Naive thymus-derived CD4-positive, alpha-beta T cell (primary cell): ENCODE measurements around the gene HOXA5. TPM values are rescaled to one million over a fixed set of nuclear protein-coding genes. Genes with fewer than 3 reads are reported as not detected.

Experiments used
- ATAC-seq: fragments of 150-1000 bp; cut with Tn5 transposase; 2 replicates; pipeline ENCODE4 v1.10.0; 2021; ENCODE audit warnings: mild to moderate bottlenecking, moderate library complexity
- CTCF ChIA-PET: fragments of 350-600 bp; sonication (Branson Sonifier 250); formaldehyde crosslinking; loops from one replicate; lab custom pipeline; 2021; ENCODE audit warnings: antibody characterized with exemption; lab: Charles Lee
- POLR2A ChIA-PET: fragments of 350-600 bp; sonication (Branson Sonifier 250); formaldehyde crosslinking; loops from one replicate; lab custom pipeline; 2021; ENCODE audit warnings: antibody characterized with exemption, inconsistent platforms; lab: Charles Lee
- DNase-seq, 9 donors: peaks; one replicate each; pipeline versions ENCODE4 v3.0.0 to v3.0.0-alpha.2; 2020 to 2022; ENCODE audit warnings: mixed read lengths in 1 of 9
- H3K27ac ChIP-seq: one replicate; pipeline ENCODE4 v1.7.0; 2013; ENCODE audit warnings: mild to moderate bottlenecking, low read depth, low read length, moderate library complexity
- H3K27me3 ChIP-seq, 2 donors: one replicate each; pipeline ENCODE4 v1.7.0; 2013; ENCODE audit warnings: low read length in 2 of 2, mild to moderate bottlenecking in 2 of 2, moderate library complexity in 2 of 2; ENCODE audit not compliant: control insufficient read depth in 2 of 2, insufficient read depth in 2 of 2
- H3K36me3 ChIP-seq, 3 experiments: 1 replicate in 2 of 3; 2 replicates in 1 of 3; pipeline ENCODE4 v1.7.0; 2013; ENCODE audit warnings: low read length in 3 of 3, mild to moderate bottlenecking in 3 of 3, moderate library complexity in 1 of 3; ENCODE audit not compliant: insufficient read depth in 3 of 3, control insufficient read depth in 2 of 3
- H3K4me1 ChIP-seq, 2 donors: one replicate each; pipeline ENCODE4 v1.7.0; 2013; ENCODE audit warnings: low read length in 2 of 2, mild to moderate bottlenecking in 2 of 2, moderate library complexity in 1 of 2; ENCODE audit not compliant: control insufficient read depth in 2 of 2, insufficient read depth in 2 of 2
- H3K4me3 ChIP-seq: 2 replicates; pipeline ENCODE4 v1.7.0; 2013; ENCODE audit warnings: mild to moderate bottlenecking, low read length
- H3K9me3 ChIP-seq, 3 experiments: 1 replicate in 2 of 3; 2 replicates in 1 of 3; pipeline ENCODE4 v1.7.0; 2013; ENCODE audit warnings: low read length in 3 of 3; ENCODE audit not compliant: control insufficient read depth in 2 of 3
- H3K27ac Mint-ChIP-seq, 9 donors: one replicate each; pipeline ENCODE4 v1.8.0; 2020 to 2022; ENCODE audit warnings: mixed read lengths in 9 of 9, mild to moderate bottlenecking in 8 of 9, moderate library complexity in 5 of 9, inconsistent platforms in 2 of 9
- H3K27me3 Mint-ChIP-seq, 5 donors: one replicate each; pipeline ENCODE4 v1.8.0; 2021 to 2022; ENCODE audit warnings: mixed read lengths in 5 of 5, mild to moderate bottlenecking in 1 of 5
- H3K36me3 Mint-ChIP-seq, 5 donors: one replicate each; pipeline ENCODE4 v1.8.0; 2020 to 2022; ENCODE audit warnings: mixed read lengths in 5 of 5, mild to moderate bottlenecking in 3 of 5, inconsistent platforms in 1 of 5
- H3K4me1 Mint-ChIP-seq, 7 donors: one replicate each; pipeline ENCODE4 v1.8.0; 2020 to 2022; ENCODE audit warnings: mixed read lengths in 7 of 7, mild to moderate bottlenecking in 3 of 7, inconsistent platforms in 1 of 7
- H3K4me3 Mint-ChIP-seq, 10 donors: one replicate each; pipeline ENCODE4 v1.8.0; 2020 to 2022; ENCODE audit warnings: mild to moderate bottlenecking in 10 of 10, mixed read lengths in 10 of 10, moderate library complexity in 6 of 10, inconsistent platforms in 2 of 10
- H3K9me3 Mint-ChIP-seq, 11 donors: one replicate each; pipeline ENCODE4 v1.8.0; 2020 to 2022; ENCODE audit warnings: mixed read lengths in 11 of 11, mild to moderate bottlenecking in 4 of 11, inconsistent platforms in 1 of 11, moderate library complexity in 1 of 11
- intact Hi-C, 2 donors: fragments of 100-400 bp; cut with micrococcal nuclease; formaldehyde crosslinking; loops; one replicate each; pipeline ENCODE4 v1.15.1; 2023
- polyA plus RNA-seq, 2 donors: library from polyadenylated mRNA; unstranded; fragments of 300-500 nt; fragmentation: Illumina TruSeq; gene quantifications; one replicate each; pipeline ENCODE4 v1.2.3, GENCODE V29; 2021
- total RNA-seq, 6 experiments: library from RNA in 5 of 6; stranded (reverse) in 5 of 6; gene quantifications; 1 replicate in 5 of 6; 2 replicates in 1 of 6; pipeline ENCODE4 v1.2.3 and lab custom pipeline; 2021 to 2026

Gene HOXA5
- total and polyA plus RNA-seq, 7 experiments from 2014 or later, result 0.88 to 2.2 TPM; not detected in 5

GRCh38 chr7:27165089-27165995 lies 21.9 kb upstream of the HOXA5 start, which contains the start of gene HOXA9:
Gene HOXA9 (minus strand): TSS chr7:27165537. CDS start chr7:27165457, 80 bp downstream.
- Histone ChIP-seq H3K27me3 (peaks cover 34 to 67% of the 10 kb centered on the region in 2 donors), H3K4me1 (peaks cover 14 to 45% of the 10 kb centered on the region in 2 donors), H3K9me3 (no peaks in the 10 kb centered on the region), H3K36me3 (no peaks in the 10 kb centered on the region), H3K27ac (no peak within 1 kb of the TSS), H3K4me3 (no peak within 1 kb of the TSS)
- ChIA-PET CTCF (no interaction called here), POLR2A (interaction anchor here (1.2 kb wide), 1 partner anchor 21 kb away, joined by 4 read pairs; no protein-coding TSS in a partner anchor)
- Mint-ChIP-seq H3K27me3 (peaks cover 61 to 83% (median 65%) of the 10 kb centered on the region in 5 donors), H3K9me3 (peaks cover 0 to 22% (median 0%) of the 10 kb centered on the region in 11 donors), H3K4me3 (peak within 1 kb of the TSS; percentile 20 to 75 (median 64)), H3K36me3 (peaks cover 0 to 5% (median 5%) of the 10 kb centered on the region in 5 donors), H3K4me1 (peaks cover 14 to 58% (median 26%) of the 10 kb centered on the region in 7 donors), H3K27ac (peak within 1 kb of the TSS; percentile 67 to 89 (median 79))
- ATAC-seq, result peak; percentile 44
- intact Hi-C loops, result no loop called here
- DNase-seq, result peak in 3 of 9 donors; percentile 22 to 37 (median 33)

DNA sequence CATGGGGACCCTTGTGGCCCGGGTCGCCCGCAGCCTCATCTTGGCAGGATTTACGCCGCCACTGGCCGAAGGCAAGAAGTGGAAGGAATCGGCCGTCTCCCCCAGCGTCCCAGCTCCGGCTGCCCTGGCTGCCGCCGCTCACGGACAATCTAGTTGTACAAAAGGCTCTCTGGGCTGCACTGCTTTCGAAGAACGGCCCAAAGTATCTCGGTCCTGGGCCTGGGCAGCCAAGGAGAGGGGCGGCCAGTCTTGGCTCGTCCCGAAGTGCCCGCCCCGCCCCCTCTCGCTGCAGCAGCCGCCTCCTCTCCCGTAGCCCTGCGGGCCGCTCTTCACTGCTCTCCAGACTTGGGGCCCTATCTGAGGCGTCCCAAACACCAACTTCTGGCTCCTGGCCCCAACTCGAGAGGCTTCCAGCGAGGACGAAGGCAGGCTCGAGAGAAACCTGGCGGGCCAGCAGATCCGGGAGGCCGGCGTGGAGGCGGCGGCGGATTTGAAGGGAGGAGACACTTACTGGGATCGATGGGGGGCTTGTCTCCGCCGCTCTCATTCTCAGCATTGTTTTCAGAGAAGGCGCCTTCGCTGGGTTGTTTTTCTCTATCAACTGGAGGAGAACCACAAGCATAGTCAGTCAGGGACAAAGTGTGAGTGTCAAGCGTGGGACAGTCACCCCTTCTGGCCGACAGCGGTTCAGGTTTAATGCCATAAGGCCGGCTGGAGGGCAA lies 21.0 kb upstream of the HOXA5 start:
- no peak overlapping the region for H3K4me3 ChIP-seq
- H3K9me3 ChIP-seq, result no peaks in the 10 kb centered on the region

GRCh38 chr7:27164045-27164366 lies 20.5 kb upstream of the HOXA5 start:
- peaks cover 0 to 19% (median 0%) of the 10 kb centered on the region in 11 donors for H3K9me3 Mint-ChIP-seq
- CTCF ChIA-PET, result interaction anchor here (0.6 kb wide), 1 partner anchor 116 kb away, joined by 3 read pairs; no protein-coding TSS in a partner anchor
- ATAC-seq, result no peak
- intact Hi-C loops, result loop anchor here (5.0 kb wide), 5 partner anchors 33 to 1212 kb away; partner anchors contain the start of genes EVX1 (in 1 of the 2) and SNX10 (in 1 of the 2)
- POLR2A ChIA-PET, result no interaction called here
- H3K27ac Mint-ChIP-seq, result peak overlapping the region in 8 of 9 donors; percentile 5 to 69 (median 54)
- Histone ChIP-seq H3K4me3 (no peak overlapping the region), H3K27ac (no peak overlapping the region), H3K36me3 (no peaks in the 10 kb centered on the region), H3K4me1 (peaks cover 14 to 49% of the 10 kb centered on the region in 2 donors), H3K27me3 (peaks cover 42 to 68% of the 10 kb centered on the region in 2 donors), H3K9me3 (no peaks in the 10 kb centered on the region)
- H3K4me1 Mint-ChIP-seq, result peaks cover 20 to 59% (median 30%) of the 10 kb centered on the region in 7 donors
- H3K27me3 Mint-ChIP-seq, result peaks cover 67 to 90% (median 71%) of the 10 kb centered on the region in 5 donors
- peak overlapping the region in 4 of 10 donors; percentile 3 to 61 (median 46) for H3K4me3 Mint-ChIP-seq
- peaks cover 0 to 5% (median 5%) of the 10 kb centered on the region in 5 donors for H3K36me3 Mint-ChIP-seq
- DNase-seq, result no peak

More for the DNA sequence above, 21.0 kb upstream of the HOXA5 start:
- POLR2A ChIA-PET, result no interaction called here
- peaks cover 0 to 5% (median 5%) of the 10 kb centered on the region in 5 donors for H3K36me3 Mint-ChIP-seq
- H3K4me3 Mint-ChIP-seq, result peak overlapping the region in 8 of 10 donors; percentile 5 to 63 (median 42)
- Histone ChIP-seq H3K27me3 (peaks cover 37 to 68% of the 10 kb centered on the region in 2 donors), H3K36me3 (no peaks in the 10 kb centered on the region), H3K4me1 (peaks cover 14 to 51% of the 10 kb centered on the region in 2 donors), H3K27ac (no peak overlapping the region)
- CTCF ChIA-PET, result no interaction called here
- ATAC-seq (no peak), DNase-seq (peak in 1 of 9 donors; percentile 33)
- peaks cover 20 to 61% (median 30%) of the 10 kb centered on the region in 7 donors for H3K4me1 Mint-ChIP-seq
- peaks cover 64 to 86% (median 66%) of the 10 kb centered on the region in 5 donors for H3K27me3 Mint-ChIP-seq
- peaks cover 0 to 20% (median 0%) of the 10 kb centered on the region in 11 donors for H3K9me3 Mint-ChIP-seq
- intact Hi-C loops, result loop anchor here (5.0 kb wide), 5 partner anchors 33 to 1212 kb away; partner anchors contain the start of genes EVX1 (in 1 of the 2) and SNX10 (in 1 of the 2)
- H3K27ac Mint-ChIP-seq, result peak overlapping the region in 8 of 9 donors; percentile 51 to 84 (median 66)

- ATAC-seq, result no peak
- peak overlapping the region in 3 of 10 donors; percentile 3 to 61 (median 48) for H3K4me3 Mint-ChIP-seq
- Histone ChIP-seq H3K36me3 (no peaks in the 10 kb centered on the region), H3K4me1 (peaks cover 14 to 45% of the 10 kb centered on the region in 2 donors), H3K4me3 (no peak overlapping the region), H3K27me3 (peaks cover 40 to 68% of the 10 kb centered on the region in 2 donors), H3K27ac (no peak overlapping the region), H3K9me3 (no peaks in the 10 kb centered on the region)
- ChIA-PET POLR2A (no interaction called here), CTCF (interaction anchor here (0.6 to 3.4 kb wide), 4 partner anchors 14 to 1270 kb away, joined by 3 to 42 read pairs (median 6); no protein-coding TSS in a partner anchor)
- H3K36me3 Mint-ChIP-seq, result peaks cover 0 to 5% (median under 1%) of the 10 kb centered on the region in 5 donors
- H3K27ac Mint-ChIP-seq, result peak overlapping the region in 8 of 9 donors; percentile 19 to 69 (median 55)
- DNase-seq, result no peak
- intact Hi-C loops, result loop anchor here (5.0 kb wide), 5 partner anchors 34 to 1211 kb away; partner anchors contain the start of genes EVX1 (in 1 of the 2) and SNX10 (in 1 of the 2)
- peaks cover 0 to 15% (median 0%) of the 10 kb centered on the region in 11 donors for H3K9me3 Mint-ChIP-seq
- peaks cover 15 to 59% (median 28%) of the 10 kb centered on the region in 7 donors for H3K4me1 Mint-ChIP-seq
- H3K27me3 Mint-ChIP-seq, result peaks cover 67 to 90% (median 71%) of the 10 kb centered on the region in 5 donors
Measured at GRCh38 chr7:27163288-27164044, 20.0 kb upstream of the HOXA5 start.

DNA sequence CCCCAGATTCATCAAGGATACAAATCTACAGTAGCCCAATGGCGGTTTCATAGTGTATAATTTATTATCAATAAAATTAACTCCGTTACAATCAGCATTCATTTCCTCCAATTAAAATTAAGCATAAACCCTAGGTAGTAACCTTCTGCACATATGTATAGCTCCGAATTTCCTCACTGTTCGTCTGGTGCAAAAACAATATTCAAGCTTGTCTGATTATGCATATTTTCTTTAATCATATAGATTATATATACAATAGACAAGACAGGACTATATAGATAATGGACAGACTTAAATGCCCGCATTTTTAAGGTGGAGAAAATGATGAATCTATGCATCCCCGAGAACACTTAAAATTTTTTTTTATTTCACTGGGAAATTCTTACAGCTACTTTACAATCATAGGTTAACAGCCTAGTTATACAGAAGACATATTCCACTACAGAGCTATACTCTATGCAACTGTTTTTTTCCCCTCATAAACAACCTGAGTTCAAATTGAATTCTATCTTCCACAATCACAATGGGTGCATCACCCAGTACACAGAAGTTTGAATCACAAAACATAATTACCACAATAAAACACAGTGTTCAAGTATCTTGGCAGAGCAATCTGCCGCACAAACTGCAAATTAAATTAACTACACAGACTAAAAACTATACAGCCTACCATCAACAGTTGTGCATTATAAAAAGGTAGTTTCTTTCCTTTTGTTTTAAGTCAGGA lies 19.2 kb upstream of the HOXA5 start:
- peaks cover 69 to 90% (median 72%) of the 10 kb centered on the region in 5 donors for H3K27me3 Mint-ChIP-seq
- no peak overlapping the region for H3K27ac Mint-ChIP-seq

More for the DNA sequence above, 19.2 kb upstream of the HOXA5 start:
- Histone ChIP-seq H3K36me3 (no peaks in the 10 kb centered on the region), H3K4me3 (no peak overlapping the region), H3K9me3 (no peaks in the 10 kb centered on the region), H3K27me3 (peaks cover 33 to 68% of the 10 kb centered on the region in 2 donors), H3K4me1 (peaks cover 18 to 45% of the 10 kb centered on the region in 2 donors), H3K27ac (no peak overlapping the region)
- DNase-seq, result no peak
- no peak for ATAC-seq
- peaks cover 0 to 13% (median 0%) of the 10 kb centered on the region in 11 donors for H3K9me3 Mint-ChIP-seq
- ChIA-PET POLR2A (no interaction called here), CTCF (interaction anchor here (0.6 to 3.4 kb wide), 9 partner anchors 10 to 1269 kb away, joined by 3 to 42 read pairs (median 5); partner anchors contain the start of gene HOXA3)
- intact Hi-C loops, result loop anchor here (5.0 kb wide), 5 partner anchors 35 to 1210 kb away; partner anchors contain the start of genes EVX1 (in 1 of the 2) and SNX10 (in 1 of the 2)
- peaks cover 20 to 59% (median 34%) of the 10 kb centered on the region in 7 donors for H3K4me1 Mint-ChIP-seq
- no peak overlapping the region for H3K4me3 Mint-ChIP-seq
- H3K36me3 Mint-ChIP-seq, result peaks cover 0 to 5% (median 0%) of the 10 kb centered on the region in 5 donors
